GM12873 (cell line): ENCODE results near the gene LYPD3.

Experiments used
- TF ChIP-seq, protein P1 (sequence below): IDR thresholded peaks from 2 replicates; pipeline ENCODE4 v1.5.1; 2012; ENCODE audit warnings: low read depth, mild to moderate bottlenecking, moderate library complexity, low read length, control low read depth; ENCODE audit not compliant: insufficient read depth; ENCODE audit errors: missing control alignments

The LYPD3 gene

GRCh38 chr19:43447655-43448054, 17.8 kb downstream of the LYPD3 start:
- TF ChIP-seq, protein P1, sequence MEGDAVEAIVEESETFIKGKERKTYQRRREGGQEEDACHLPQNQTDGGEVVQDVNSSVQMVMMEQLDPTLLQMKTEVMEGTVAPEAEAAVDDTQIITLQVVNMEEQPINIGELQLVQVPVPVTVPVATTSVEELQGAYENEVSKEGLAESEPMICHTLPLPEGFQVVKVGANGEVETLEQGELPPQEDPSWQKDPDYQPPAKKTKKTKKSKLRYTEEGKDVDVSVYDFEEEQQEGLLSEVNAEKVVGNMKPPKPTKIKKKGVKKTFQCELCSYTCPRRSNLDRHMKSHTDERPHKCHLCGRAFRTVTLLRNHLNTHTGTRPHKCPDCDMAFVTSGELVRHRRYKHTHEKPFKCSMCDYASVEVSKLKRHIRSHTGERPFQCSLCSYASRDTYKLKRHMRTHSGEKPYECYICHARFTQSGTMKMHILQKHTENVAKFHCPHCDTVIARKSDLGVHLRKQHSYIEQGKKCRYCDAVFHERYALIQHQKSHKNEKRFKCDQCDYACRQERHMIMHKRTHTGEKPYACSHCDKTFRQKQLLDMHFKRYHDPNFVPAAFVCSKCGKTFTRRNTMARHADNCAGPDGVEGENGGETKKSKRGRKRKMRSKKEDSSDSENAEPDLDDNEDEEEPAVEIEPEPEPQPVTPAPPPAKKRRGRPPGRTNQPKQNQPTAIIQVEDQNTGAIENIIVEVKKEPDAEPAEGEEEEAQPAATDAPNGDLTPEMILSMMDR = no peak

GRCh38 chr19:43446746-43447489, 18.5 kb downstream of the LYPD3 start:
- TF ChIP-seq, protein P1 = peak; percentile 95

GRCh38 chr19:43445426-43445825, 20.0 kb downstream of the LYPD3 start:
- TF ChIP-seq, protein P1 = no peak

GRCh38 chr19:43444531-43445287, 20.7 kb downstream of the LYPD3 start:
- TF ChIP-seq, protein P1 = no peak

GRCh38 chr19:43441716-43442115, 23.7 kb downstream of the LYPD3 start:
- TF ChIP-seq, protein P1 = no peak

- TF ChIP-seq, protein P1 = no peak
These were observed 25.7 kb downstream of the LYPD3 start for GRCh38 chr19:43439709-43440063.

GRCh38 chr19:43439032-43439708, 26.2 kb downstream of the LYPD3 start:
- TF ChIP-seq, protein P1 = no peak
